ENCODE data around the gene PLA2G10. TPM values are rescaled to one million over a fixed set of nuclear protein-coding genes. Genes with fewer than 3 reads are reported as not detected.

Gene PLA2G10
- total and polyA plus RNA-seq, 2 of the 13 experiments (the other 11 are each of a cell fraction or from before 2014, with no cell fraction given): not detected

DNA sequence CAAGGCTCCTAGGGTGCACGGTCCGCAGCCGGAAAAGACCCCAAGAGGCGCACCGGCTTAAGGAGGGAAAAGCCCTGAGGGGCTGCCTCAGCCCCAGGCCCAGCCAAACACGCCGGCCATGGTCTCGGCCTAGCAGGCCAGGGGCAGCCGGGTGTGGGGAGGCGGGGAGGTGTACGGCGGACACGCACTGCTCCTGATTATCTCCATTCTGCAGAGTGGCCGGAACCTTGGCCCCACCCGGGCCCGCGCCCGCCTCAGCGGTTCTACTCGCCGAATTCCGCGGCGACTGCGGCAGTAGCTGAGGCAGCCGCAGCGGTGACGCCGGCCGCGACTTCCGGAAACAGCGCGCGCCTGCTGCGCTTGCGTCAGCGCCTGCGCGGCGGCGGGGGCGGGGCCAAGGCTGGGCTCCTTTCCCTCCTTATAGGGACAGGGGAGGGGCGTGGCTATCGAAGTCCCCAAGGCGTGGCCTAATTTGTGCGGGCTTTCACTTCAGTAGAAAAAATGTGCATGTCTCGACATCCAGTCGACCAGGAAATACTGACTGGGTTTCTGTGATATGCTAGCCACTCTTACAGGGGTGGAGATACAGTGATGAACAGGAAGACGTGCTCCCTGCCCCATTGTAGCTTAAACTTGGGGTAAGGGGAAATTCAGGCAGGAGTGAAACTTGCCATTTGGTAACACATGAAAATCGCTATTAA lies 64.0 kb downstream of the PLA2G10 start, which contains the start of gene PARN (continued):
- TF ChIP-seq ZNF446 (CRISPR knock-in tag; IDR thresholded peaks at IDR 0.05) (peak; percentile 99), ZNF354B (CRISPR knock-in tag; IDR thresholded peaks at IDR 0.05) (no peak; the same call in 1 of the 2 replicates), ATF1 (CRISPR knock-in tag; IDR thresholded peaks at IDR 0.05) (no peak), ZNF614 (CRISPR knock-in tag; IDR thresholded peaks at IDR 0.05; ENCODE audit: borderline replicate concordance) (peak; percentile 72; the same call in 1 of the 2 replicates), TIGD3 (CRISPR knock-in tag; IDR thresholded peaks at IDR 0.05; ENCODE audit: borderline replicate concordance) (peak; percentile 78; the same call in 1 of the 2 replicates), HCFC1 (IDR thresholded peaks at IDR 0.05; ENCODE audit: low read depth, low read length) (peak; percentile 43), SATB2 (CRISPR knock-in tag; IDR thresholded peaks at IDR 0.05) (peak; percentile 95), ZNF280D (CRISPR knock-in tag; IDR thresholded peaks at IDR 0.05) (peak; percentile 89), ZNF790 (CRISPR knock-in tag; IDR thresholded peaks at IDR 0.05; ENCODE audit: borderline replicate concordance) (peak; percentile 98), NR3C1 (CRISPR knock-in tag; IDR thresholded peaks at IDR 0.05) (no peak), CBX5 (CRISPR knock-in tag; IDR thresholded peaks at IDR 0.05; ENCODE audit: borderline replicate concordance) (no peak), HNF1A (IDR thresholded peaks at IDR 0.05; ENCODE audit: low read depth) (no peak), HNF1A (CRISPR knock-in tag; IDR thresholded peaks at IDR 0.05; ENCODE audit: borderline replicate concordance) (peak; percentile 62; the same call in 1 of the 2 replicates), ESRRA (CRISPR knock-in tag; IDR thresholded peaks at IDR 0.05; ENCODE audit: low read depth) (0 out of 2 replicates have a peak, but pooled peaks have one; percentile 65), MAX (IDR thresholded peaks at IDR 0.05) (peak; percentile 91)
- TF ChIP-seq, protein P1, sequence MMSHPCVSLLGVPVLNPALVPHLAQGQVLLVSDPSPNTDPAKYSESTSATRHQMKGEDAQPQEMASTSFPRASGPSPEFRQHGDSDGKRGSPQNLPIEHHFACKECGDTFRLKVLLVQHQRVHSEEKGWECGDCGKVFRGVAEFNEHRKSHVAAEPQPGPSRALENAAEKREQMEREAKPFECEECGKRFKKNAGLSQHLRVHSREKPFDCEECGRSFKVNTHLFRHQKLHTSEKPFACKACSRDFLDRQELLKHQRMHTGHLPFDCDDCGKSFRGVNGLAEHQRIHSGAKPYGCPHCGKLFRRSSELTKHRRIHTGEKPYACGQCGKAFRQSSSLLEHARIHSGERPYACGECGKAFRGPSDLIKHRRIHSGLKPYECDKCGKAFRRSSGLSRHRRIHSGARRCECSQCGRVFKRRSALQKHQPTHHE (CRISPR knock-in tag; IDR thresholded peaks at IDR 0.05; ENCODE audit: borderline replicate concordance): peak; percentile 98
- TF ChIP-seq, protein P2, sequence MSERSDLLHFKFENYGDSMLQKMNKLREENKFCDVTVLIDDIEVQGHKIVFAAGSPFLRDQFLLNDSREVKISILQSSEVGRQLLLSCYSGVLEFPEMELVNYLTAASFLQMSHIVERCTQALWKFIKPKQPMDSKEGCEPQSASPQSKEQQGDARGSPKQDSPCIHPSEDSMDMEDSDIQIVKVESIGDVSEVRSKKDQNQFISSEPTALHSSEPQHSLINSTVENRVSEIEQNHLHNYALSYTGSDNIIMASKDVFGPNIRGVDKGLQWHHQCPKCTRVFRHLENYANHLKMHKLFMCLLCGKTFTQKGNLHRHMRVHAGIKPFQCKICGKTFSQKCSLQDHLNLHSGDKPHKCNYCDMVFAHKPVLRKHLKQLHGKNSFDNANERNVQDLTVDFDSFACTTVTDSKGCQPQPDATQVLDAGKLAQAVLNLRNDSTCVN (CRISPR knock-in tag; IDR thresholded peaks at IDR 0.05; ENCODE audit: borderline replicate concordance): peak; percentile 87; the same call in 1 of the 2 replicates

All from HepG2 (cell line).